ENCODE data around the gene SHANK1.

GRCh38 chr19:50701367-50701985, 18.1 kb downstream of the SHANK1 start:
- no peak for TF ChIP-seq POLR2AphosphoS5 (IDR thresholded peaks at IDR 0.05; ENCODE audit: low read depth, low read length)
- TF ChIP-seq POLR2A (IDR thresholded peaks at IDR 0.05; ENCODE audit: low read depth, low read length), result no peak
- no peak for TF ChIP-seq POU2F2 (IDR thresholded peaks at IDR 0.05; ENCODE audit: low read depth, low read length)

Measured in GM12891 (cell line).